WERI-Rb-1 (cell line): ENCODE measurements around the gene FREM1.

Source experiments
- DNase-seq: peaks from one replicate; pipeline ENCODE4 v3.0.0-alpha.2; 2020
- H3K27ac ChIP-seq: fragments of 250-450 bp; sonication (Bioruptor Pico); 2 replicates; pipeline ENCODE4 v1.5.1; 2020; ENCODE audit warnings: mild to moderate bottlenecking, moderate library complexity
- H3K27me3 ChIP-seq: fragments of 250-450 bp; sonication (Bioruptor Pico); 2 replicates; pipeline ENCODE4 v1.5.1; 2021; ENCODE audit warnings: mild to moderate bottlenecking, low read depth, moderate library complexity; ENCODE audit not compliant: insufficient read depth, severe bottlenecking
- H3K36me3 ChIP-seq: fragments of 250-450 bp; sonication (Bioruptor Pico); 2 replicates; pipeline ENCODE4 v1.5.1; 2020; ENCODE audit warnings: mild to moderate bottlenecking, moderate library complexity
- H3K4me3 ChIP-seq: 2 replicates; pipeline ENCODE4 v1.5.1; 2011; ENCODE audit warnings: low read depth, mild to moderate bottlenecking, control low read depth, low read length
- H3K9me3 ChIP-seq: fragments of 250-450 bp; sonication (Bioruptor Pico); 2 replicates; pipeline ENCODE4 v1.5.1; 2021; ENCODE audit warnings: mild to moderate bottlenecking, moderate library complexity; ENCODE audit not compliant: severe bottlenecking
- TF ChIP-seq, protein P1 (sequence below): IDR thresholded peaks from 2 replicates; pipeline ENCODE4 v1.5.1; 2011; ENCODE audit warnings: low read depth, mild to moderate bottlenecking, control low read depth, inconsistent platforms, low read length

Gene FREM1

DNA sequence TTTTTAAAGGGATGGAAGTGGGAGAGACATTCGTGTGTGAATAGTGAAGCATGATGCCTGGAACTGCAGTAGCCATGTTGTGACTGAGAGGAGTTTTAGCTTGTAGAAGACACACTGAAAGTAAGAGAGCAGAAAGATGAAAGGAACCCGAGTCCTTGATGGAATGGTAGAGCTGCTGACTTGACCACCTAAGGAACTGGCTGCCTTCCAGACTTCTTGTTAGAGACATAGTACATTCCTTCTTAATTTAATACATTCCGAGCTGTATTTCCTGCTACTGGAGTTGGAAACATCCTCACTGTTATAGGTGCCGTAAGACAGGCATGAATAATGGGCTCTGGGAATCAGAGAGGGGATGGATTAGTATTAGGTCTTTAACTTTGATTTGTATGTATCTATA lies 195.1 kb downstream of the FREM1 start:
- no peaks in the 10 kb centered on the region for H3K9me3 ChIP-seq
- no peak overlapping the region for H3K27ac ChIP-seq
- no peaks in the 10 kb centered on the region for H3K27me3 ChIP-seq
- no peak overlapping the region for H3K4me3 ChIP-seq
- TF ChIP-seq, protein P1, sequence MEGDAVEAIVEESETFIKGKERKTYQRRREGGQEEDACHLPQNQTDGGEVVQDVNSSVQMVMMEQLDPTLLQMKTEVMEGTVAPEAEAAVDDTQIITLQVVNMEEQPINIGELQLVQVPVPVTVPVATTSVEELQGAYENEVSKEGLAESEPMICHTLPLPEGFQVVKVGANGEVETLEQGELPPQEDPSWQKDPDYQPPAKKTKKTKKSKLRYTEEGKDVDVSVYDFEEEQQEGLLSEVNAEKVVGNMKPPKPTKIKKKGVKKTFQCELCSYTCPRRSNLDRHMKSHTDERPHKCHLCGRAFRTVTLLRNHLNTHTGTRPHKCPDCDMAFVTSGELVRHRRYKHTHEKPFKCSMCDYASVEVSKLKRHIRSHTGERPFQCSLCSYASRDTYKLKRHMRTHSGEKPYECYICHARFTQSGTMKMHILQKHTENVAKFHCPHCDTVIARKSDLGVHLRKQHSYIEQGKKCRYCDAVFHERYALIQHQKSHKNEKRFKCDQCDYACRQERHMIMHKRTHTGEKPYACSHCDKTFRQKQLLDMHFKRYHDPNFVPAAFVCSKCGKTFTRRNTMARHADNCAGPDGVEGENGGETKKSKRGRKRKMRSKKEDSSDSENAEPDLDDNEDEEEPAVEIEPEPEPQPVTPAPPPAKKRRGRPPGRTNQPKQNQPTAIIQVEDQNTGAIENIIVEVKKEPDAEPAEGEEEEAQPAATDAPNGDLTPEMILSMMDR = no peak
- no peaks in the 10 kb centered on the region for H3K36me3 ChIP-seq
- DNase-seq = no peak

DNA sequence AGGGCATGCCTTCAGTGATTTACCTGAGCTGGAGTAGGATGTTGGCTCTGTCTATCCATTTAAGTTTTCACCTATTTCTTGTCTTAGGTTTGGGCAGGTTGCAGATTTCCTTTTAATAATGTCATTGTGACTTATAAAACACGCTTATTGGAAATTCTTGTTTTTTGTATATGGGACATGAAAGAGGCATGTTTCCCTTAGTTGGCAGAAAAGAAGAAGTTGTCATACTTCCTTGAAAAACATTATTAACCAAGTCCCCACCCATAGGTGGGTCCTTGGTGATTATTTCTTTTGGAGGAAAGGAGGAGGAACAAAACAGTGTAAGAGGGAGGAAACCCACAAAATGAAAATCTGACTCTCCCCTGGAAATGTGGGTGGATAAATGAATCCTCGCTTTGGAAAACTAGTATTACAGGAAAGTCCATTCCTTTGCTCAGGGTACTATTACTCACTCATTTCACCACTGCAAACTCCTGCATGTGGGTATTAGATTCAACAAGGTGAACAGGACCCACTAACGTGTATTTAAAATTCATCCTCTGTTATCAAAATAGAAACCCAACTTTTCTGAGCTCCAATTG lies 197.0 kb downstream of the FREM1 start:
- TF ChIP-seq, protein P1 = no peak
- H3K4me3 ChIP-seq = no peak overlapping the region

DNA sequence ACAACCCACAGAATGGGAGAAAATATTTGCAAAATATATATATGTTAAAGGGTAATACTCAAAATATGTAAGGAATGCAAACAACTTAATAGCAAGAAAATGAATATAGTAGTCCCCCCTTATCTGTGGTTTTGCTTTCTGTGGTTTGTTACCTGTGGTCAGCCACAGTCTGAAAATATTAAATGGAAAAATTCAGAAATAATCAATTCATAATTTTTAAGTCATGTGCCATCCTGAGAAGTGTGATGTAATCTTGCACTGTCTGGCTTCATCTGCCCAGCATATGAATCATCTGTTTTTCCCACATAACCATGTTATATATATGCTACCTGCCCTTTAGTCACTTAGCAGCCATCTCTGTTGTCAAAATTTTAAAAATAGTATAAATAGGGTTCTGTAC lies 199.4 kb downstream of the FREM1 start:
- Histone ChIP-seq H3K4me3 (no peak overlapping the region), H3K36me3 (no peaks in the 10 kb centered on the region), H3K9me3 (no peaks in the 10 kb centered on the region), H3K27ac (no peak overlapping the region), H3K27me3 (no peaks in the 10 kb centered on the region)
- TF ChIP-seq, protein P1 = no peak
- DNase-seq = no peak

More for the DNA sequence above, 197.0 kb downstream of the FREM1 start:
- no peak for DNase-seq
- Histone ChIP-seq H3K27me3 (no peaks in the 10 kb centered on the region), H3K9me3 (no peaks in the 10 kb centered on the region), H3K36me3 (no peaks in the 10 kb centered on the region), H3K27ac (no peak overlapping the region)

DNA sequence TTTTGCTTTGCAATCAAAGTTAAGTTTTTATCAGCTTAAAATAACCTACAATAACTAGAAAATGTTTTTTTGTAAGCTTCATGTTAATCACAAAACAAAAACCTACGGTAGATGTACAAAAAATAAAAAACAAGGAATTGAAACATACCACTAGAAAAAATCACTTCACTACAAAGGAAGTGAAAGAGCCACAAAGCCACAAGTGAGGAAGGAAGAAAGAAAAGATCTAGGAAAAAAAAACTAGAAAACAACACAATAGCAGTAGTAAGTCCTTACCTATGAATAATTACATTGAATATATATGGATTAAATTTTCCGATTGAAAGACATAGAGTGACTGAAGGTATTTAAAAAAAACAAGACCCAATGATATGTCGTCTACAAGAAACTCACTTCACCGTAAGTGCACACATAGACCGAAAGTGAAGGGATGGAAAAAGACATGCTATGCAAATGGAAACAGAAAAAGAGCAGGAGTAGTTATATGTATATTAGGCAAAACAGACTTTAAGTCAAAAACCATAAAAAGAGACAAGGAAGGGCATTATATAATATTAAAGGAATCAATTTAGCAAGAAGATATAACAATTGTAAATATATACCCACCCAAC lies 203.6 kb downstream of the FREM1 start:
- H3K27ac ChIP-seq = no peak overlapping the region
- no peaks in the 10 kb centered on the region for H3K27me3 ChIP-seq
- peaks cover 11% of the 10 kb centered on the region for H3K9me3 ChIP-seq
- no peaks in the 10 kb centered on the region for H3K36me3 ChIP-seq
- TF ChIP-seq, protein P1 = no peak
- no peak overlapping the region for H3K4me3 ChIP-seq
- no peak for DNase-seq

DNA sequence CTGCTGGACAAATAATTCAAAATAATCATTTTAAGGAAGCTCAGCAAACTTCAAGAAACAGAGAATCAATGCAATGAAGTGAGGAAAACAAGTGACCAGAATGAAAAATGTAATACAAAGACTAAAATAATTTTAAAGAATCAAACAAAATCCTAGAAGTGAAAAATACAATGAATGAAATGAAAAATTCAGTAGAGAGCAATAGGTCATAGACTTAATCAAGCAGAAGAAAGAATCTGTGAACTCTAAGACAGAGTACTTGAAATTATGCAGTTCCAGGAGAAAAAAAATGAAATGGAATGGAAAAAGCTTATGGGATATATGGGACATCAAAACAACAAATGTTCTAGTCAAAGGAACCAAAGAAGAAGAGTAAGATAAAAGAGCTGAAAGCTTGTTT lies 205.1 kb downstream of the FREM1 start:
- no peak for DNase-seq

More for the DNA sequence above, 205.1 kb downstream of the FREM1 start:
- no peak overlapping the region for H3K27ac ChIP-seq
- H3K9me3 ChIP-seq = peaks cover 11% of the 10 kb centered on the region
- H3K27me3 ChIP-seq = no peaks in the 10 kb centered on the region
- TF ChIP-seq, protein P1 = no peak
- H3K4me3 ChIP-seq = no peak overlapping the region
- H3K36me3 ChIP-seq = no peaks in the 10 kb centered on the region
